Hematopoietic multipotent progenitor cell treated with erythropoietin and hydrocortisone succinate and interleukin-3 and kit ligand, for 15 days (in vitro differentiated cells): Measurements from ENCODE around the gene SLX4IP.

Source experiments
- DNase-seq: peaks from one replicate; pipeline ENCODE4 v3.0.0-alpha.2; 2015; ENCODE audit warnings: low spot score

SLX4IP gene

DNA sequence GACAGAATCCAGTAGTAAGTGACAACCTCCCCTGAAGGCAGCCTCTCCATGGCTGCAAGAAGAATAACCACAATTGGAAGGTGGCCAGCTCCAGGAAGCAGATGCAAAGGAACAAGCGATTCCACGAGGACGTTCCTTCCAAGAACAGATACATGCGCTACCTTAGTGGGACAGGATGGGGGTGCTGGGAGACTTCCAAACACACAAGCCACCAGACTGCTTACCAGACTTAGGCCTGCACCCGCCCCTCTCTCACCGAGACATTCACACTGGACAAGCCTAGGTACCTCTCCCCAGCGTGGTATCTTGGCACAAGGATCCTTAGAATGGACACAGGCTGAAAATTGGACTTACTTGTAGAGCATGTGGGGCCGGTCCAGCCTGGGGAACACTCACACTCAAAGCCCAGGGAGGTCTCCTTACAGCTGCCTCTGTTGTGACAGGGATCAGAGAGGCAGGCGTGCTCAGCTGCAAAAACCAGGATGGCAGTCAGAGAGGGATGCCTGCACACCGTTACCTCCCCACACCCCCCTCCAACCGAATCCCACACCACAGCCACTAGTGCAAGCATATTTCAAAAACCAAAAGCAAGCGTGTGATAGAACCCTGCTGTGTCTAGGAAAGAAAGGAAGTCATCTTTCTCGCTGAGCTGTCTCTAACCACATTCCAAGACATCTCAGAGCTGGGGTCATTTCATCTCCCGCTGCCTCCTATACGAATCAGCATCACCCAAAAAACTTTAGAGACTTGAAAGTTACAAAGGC is 216.3 kb downstream of the SLX4IP start:
- no peak for DNase-seq

DNA sequence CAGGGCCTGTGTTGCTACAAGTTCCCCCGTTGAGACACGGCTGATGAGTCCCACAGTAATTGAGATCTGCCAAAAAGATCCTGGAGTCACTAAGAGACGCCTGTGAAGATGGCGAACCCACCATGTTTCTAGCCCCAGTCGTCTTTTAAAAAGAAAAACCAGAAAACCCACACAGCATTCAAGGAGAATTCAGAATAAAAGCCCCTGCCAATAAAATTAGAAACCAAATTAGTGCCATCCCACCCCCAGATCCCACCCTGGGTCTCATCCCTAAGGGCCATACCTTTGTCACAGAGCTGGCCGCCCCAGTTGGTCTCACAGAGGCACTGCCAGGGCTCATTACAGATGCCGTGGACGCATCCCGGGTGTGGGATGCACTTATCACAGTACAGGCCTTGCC is 217.1 kb downstream of the SLX4IP start:
- no peak for DNase-seq

DNA sequence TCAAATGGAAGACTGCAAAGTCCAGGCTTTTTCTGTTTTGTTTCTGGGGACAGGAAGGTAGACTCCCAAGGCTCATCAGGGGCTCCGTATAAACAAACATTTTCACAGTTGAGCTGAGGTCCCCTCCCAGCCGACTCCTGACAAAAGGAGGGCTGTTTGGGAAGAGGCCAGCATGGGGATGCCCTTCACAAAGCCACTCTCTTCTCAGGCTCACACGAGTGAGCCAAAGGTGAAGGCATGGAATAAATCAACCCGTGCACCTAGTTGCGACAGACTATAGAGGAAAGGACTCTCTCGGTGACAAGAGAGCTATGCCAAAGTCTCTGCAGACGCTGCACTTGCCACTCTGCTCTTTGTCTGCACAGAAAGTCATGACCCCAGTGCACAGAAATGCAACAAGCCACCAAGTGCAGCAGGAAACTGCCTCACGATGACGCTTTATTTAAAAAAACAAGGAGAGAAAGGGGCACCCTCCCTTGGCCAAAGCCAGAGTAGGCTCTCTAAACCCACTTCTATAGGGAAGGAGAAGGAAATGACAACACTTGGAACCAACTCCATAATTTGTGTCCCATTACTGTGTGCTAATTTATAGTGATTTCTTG is 217.7 kb downstream of the SLX4IP start:
- DNase-seq, result no peak

DNA sequence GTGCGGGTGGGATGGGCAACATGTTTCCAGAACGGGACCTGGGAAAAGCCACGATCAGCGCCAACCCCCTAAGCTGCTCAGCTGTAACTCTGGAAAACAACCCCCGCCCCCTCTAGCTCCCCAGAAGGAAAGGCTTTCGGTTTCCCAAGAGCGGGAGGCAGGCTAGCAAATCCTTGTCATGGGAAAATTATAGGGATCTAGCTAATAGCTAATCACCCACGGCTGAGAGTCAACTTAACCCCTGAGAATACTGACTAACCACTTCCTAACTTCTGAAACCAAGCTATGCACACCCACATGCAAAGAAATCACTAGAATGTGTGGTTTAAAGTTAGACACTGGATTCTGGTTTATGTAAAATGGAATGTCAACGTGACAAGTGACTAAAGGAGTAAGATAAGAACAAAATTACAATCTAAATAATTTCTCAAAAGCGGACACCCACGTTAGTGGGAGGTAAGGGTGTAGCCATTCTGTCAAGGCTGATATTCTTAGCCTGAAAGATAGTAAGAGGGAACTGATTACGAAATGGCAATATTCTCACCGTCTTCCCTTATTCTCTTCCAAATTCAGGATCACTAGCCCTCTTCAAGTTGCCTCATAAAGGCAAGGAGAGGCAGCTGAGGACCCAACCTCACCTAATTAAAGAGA is 218.6 kb downstream of the SLX4IP start:
- DNase-seq, result no peak

DNA sequence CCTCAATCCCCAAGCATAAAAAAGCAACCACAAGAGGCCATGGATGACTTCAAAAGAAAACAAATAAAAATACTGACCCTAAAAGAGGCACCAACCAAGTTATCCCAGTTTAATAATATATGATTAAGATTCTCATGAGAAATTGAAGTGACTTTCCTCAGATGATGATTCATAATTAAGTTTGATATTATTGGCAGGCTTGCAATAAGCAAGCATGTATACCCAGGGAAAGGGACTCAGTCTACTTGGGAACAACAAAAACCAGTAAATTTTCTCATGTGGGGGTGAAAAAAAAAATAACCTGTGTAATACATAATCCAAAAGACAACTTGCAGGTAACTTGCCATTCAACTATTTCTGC is 219.1 kb downstream of the SLX4IP start:
- no peak for DNase-seq

DNA sequence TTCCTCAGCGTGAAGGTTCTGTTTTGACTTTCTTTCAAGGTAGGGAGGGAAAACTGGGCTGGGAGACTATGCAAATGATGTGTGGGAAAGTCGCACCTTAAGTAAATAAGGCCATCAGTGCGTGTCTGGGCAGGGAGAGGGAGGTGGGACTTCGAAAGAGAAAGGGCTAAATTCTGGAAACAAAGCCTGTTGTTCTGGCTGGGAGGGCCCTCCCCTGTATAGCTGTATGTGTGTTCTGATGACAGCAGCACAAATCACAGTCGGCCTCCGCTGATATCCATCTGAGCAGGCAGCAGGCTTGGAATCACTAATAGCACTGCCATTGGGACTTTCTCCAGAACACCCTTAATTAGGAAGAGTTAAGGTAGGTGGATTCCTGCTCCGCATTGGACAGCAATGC is 219.5 kb downstream of the SLX4IP start:
- no peak for DNase-seq

DNA sequence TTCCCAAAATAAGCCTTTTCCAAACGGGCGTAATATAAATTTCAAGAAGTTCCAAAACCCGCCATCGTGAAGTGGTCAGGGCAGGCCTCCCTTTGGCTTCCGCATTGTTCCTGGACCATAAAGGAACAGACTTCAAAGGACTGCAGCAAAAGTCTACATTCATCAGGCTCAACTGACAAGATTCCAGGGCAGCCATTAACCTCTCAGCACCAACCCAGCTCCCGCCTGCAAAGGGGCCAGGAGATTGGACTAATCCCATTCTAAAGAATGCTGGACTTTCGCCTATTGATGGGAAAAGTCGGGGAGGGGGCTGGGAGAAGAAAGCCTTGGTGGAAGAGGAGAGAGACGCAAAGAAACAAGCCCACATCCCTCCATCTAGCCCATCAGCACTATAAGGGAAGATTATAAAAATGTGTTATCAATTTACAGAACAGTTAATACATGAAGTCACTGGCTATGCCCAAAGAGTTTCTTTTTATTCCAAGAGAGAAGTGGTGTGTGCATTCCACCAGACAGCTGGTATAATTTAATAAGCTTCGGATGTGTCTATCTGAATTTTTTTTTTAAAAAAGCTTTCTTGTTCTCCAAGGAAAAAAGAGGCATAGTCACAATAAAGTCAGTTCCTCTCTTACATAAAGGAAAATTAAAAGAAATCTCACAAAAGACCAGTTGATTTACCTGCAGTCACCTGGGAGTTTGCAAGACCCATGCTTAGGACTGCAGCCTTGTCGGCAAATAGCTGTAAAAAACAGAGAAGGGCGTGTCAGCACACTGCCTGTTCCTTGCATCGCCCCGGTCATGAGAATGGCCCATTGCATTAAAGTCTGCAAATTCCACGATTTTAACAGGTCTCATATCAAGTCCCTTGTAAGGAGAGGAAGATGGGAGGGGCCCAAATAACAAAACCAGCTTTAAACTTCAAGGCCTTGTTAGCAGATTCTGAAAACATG is 220.9 kb downstream of the SLX4IP start:
- no peak for DNase-seq

DNA sequence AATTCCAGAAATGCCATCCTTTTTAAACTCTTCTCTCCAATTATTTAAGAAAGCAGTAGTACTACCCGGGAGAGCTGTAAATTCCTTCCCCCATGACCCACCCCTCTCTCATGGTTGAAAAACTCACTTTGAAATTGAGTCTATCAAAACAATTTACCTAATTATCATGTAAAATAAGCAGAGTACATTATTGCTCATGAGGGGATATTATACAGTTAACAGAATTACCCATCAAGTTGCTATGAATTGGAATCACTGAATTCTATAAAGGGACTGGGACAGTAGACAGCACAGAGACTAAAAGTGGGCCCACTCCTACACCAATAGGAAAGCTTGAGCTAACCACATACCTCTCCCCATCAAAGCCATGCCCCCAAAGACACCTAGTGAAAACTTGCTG is 222.3 kb downstream of the SLX4IP start:
- DNase-seq, result no peak

DNA sequence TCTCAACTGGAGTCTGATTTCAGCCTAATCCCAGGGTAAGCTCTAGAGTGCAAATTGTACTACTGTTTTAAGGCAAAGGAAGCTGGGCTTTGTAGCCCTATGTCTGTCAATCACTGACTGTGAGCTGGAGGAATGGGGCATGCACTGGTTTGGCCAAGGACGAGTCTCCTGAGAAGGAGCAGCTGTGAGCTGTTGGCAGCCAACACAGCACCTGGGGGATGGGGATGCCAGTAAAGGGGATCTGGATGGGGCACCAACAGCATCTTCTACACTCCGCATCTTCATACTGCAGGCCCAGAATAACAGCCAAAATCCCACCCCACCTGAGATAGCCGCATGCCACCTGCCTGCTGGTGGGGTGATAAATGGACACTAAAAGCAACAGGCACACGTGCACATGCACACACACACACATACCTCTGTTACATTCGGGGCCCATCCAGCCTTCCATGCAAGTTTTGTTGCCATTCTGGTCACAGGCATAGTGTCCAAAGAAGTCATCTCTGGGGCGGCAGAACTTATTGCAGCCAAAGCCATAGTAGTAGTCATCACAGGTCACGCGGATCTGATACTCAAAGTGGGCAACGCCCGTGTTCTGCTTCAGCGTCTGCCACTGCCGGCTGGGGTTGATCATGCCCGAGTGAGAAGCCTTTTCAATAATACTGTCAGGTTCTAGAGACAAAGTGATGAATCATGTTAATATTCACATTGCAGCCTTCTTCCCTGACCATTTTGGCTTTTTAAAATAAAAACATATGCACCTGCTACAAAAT is 223.1 kb downstream of the SLX4IP start:
- no peak for DNase-seq

DNA sequence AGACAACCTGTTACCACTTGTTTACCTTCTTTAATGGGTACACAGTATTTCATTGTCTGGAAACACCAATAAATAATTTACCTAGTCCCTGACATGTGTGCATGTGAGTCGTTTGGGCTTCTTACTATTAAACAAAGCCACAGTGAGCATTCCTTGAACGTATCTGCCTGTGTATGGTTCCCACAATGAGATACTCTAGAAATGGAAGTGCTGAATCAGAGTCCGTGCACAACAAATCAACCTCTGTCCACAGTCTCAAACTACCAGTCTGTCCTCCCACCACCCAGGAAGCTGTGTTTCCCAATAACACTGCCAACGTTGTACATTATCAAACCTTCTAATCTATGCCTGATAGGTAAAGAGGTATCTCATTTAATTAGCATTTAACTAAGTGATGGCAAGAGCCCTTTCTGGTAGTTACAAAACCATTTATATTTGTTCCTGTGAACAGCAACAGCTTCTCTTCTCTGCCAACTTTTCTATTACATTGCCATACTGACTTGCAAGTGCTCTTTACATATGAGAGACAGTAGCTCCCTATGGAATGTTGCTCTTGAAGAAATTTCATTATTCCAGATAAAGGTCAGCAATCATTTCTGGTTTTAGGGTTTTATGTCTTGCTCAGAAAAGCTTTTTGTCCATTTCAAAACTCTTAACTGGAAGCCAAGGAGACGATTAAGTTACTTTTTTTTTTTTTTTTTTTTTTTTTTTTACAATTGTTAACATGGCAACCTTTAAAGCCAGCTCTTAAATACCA is 223.9 kb downstream of the SLX4IP start:
- no peak for DNase-seq

DNA sequence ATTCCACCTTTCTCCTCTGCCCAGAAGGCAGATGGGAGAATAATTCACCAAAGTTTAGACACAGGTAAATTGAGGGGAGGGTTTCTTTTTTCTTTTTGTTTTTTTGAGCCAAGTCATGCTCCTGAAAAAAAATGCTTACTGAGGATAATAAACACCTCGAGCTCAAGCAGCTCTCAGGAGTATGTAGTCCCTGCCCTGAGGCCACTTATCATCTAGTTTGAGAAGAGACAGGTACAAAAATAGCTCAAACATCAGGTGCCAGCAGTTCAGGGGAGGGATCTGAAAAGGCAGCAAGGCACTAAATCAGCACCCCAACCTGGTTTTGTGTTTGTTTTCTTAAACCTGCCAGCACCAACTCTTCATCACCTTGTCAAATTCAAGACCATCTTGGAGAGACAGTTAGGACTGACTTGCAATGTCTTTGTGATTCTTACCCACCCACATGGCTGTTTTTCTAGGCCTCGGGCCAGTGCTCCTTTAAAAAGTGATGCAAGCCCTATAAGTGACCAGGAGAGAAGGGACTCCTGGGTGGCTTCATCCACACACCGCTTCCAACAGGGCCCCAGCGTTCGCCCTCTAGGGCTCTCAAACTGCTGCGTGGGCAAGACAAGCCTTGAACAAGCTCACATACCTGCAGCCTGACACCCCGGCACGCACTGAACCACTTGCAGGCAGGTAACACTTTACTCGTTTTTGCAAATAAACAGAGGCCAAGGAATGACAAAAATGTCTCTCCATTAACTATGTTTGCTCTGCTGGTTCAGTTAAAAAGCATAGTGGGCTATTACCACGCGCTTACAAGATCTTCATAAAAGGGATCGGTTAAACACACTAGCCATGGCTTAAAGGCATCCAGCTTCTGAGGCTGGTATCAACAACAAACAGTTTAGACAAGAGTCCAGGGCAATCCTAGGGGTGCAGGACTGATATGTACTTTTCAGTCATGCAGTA is 224.8 kb downstream of the SLX4IP start:
- no peak for DNase-seq

DNA sequence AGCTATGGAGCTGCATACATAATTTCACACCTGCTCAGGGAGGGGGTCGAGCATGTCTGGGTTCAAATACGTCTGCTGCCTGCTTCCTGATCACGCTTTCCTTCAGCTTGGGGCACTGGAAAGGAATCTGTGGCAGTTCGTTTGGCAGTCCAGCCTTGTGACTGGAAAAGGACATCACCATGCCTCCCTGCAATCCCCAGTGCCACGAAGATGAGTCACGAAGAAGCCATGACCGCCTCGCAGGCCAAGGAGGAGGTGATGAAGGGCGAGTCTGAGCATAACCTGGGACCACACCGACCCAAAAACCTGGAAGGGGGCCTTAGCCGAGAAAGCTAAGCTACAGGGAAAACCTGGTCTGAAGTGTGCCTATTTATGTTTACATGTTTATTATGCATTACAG is 225.6 kb downstream of the SLX4IP start:
- DNase-seq, result no peak

DNA sequence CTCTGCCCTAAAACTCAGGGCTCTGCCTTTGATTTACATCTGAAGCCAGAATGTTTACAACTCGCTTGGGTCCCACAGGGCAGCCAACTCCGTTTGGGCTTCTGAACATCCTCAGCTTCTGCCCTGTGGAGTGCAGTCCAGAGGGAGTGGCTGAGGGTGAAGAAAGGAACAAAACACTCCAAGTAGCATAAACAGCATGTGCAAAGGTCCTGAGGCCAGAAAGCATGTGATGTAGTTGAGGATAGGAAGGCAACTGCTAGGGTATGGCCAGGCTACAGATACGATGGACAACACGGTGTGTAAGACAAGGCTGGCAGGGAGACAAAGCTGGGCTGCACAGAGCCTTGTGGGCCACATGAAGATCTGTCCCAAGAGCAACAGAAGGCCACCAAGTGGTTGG is 226.2 kb downstream of the SLX4IP start:
- DNase-seq, result no peak

DNA sequence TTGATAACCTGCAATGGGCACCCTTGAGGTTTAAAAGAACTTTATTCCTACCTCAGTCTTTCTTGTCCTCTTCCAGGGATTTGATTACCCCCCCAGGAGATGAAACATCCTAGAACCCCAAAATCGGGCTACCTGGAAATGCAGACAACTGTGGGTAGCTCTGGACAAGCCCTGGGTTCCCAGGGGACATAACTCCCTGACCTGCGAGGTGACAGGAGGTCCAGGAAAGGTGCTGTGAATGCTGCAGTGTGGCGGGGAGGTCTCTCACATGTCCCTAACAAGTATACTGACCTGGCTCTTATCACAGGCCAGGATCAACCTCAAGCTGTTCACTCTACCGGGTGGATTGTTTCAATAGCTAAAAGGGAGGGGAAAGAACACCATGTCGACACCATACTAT is 227.0 kb downstream of the SLX4IP start:
- DNase-seq, result no peak

DNA sequence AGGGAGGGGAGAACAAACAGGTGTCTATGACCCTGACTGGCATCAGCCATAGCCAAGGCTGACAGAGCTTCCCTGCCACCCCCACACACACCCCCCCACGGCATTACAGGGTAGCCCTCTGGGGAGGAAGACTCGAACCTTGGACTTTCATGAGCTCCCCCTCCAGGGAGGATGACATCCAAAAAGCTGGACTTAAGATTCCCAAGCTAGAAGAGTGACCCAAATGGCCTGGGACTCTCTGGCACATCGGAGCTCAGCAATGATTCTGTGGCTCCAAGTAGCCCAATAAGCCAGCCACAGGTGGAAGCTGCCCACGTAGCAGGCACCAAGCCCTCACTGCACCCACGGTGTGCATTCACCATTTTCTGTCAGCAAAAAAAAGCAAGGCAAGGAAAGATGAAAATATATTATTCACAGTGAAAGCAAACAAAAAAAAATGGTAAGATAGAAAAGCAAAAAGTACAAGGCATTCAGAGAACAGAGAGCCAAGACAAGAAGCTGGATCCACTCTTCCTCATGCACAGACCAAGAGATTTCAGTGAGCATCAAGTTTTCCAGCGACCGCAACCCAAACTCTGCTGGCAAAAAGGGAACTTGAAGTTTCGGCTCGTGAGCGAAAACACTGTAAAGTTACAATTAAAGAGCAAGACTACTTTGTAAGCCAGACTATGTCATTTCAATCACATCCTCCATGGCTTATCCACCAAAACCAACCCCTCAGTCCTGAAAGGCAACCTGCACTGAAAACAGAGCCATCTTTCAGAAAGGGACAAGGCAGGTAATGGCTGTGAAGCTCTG is 227.8 kb downstream of the SLX4IP start:
- DNase-seq, result no peak

DNA sequence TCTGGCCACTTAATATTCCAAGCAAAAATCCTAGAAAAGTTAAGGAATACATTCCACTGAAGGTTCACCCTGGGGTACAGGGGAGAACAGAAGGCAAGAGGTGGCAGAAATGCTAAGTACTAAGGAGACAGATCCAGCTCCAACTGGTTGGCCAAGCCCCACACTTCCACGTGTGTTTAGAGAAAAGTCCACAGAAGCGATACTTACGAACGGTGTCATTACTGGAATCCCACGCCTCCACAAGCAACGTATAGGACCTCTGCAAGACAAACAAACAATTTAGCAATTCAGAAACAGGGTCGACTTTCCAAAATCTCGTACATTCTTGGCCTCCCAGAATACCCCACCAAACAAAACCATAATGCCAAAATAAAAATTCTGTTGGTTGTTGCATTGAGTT is 228.7 kb downstream of the SLX4IP start:
- DNase-seq, result no peak

DNA sequence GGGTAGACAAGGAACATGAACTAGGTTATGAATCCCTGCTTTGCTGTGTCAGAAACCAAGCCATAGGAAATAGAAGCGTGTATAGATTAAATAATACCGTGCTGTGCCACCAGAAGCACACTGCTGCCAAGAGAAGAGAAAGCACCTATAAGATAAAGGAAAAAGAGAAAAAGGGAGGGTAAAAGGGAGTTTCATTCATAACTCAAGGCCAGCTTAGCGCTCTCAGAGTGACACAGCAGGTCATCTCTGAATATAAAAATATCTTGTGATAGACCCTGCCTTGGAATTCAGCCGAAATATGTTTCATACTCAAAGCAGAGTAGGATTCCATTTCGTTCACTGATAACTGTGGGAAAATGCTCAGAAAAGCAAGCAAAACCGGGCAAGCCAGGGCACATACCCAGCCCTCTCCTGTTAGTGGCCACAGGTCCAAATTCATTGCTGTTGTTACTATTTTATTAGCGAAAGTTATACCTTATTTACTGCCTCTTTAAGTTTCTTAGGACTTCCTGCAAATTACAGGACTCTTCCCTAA is 230.0 kb downstream of the SLX4IP start:
- no peak for DNase-seq

DNA sequence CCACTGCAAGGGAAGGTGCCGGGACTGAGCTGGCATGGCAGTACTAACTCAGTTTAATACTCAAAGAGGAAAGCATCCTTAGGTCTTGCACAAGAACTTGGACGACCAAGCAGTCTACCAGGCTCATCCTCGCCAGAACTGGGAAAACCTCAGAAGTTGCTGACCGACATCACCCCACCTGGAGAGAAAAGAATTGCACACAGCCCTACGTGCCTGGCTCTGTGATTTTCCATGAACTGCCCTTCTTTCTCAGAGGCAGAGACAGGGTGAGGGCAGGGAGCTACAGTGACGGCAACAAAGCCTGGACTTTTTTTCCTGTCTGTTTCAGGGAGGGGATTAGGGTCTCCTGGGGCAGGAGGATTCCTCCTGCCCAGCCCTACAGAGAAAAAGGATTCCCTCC is 230.7 kb downstream of the SLX4IP start:
- no peak for DNase-seq
